GM23338 (cell line): ENCODE data around the gene GH1. TPM values are rescaled to one million over a fixed set of nuclear protein-coding genes. Genes with fewer than 3 reads are reported as not detected.

Source experiments
- ATAC-seq: fragments of 200-7000 bp; cut with Tn5 transposase; 3 replicates; pipeline ENCODE4 v1.9.1; 2020
- DNase-seq: peaks from one replicate; pipeline ENCODE4 v3.0.0-alpha.2; 2015; ENCODE audit warnings: low spot score
- H2AFZ ChIP-seq: fragments of 200-600 bp; sonication (generic); 2 replicates; pipeline ENCODE4 v1.8.0; 2016; ENCODE audit warnings: antibody characterized with exemption, mild to moderate bottlenecking, moderate library complexity
- H3F3A ChIP-seq: fragments of 200-600 bp; sonication (generic); replicated peaks from 2 replicates; pipeline ENCODE4 v1.8.0; 2017; ENCODE audit warnings: antibody characterized with exemption, mixed run types, low read depth
- H3K27ac ChIP-seq: fragments of 200-600 bp; sonication (generic); 2 replicates; pipeline ENCODE4 v1.6.1; 2016; ENCODE audit warnings: low read depth
- H3K27me3 ChIP-seq: fragments of 200-600 bp; sonication (generic); 2 replicates; pipeline ENCODE4 v1.8.0; 2016; ENCODE audit warnings: mild to moderate bottlenecking, mixed run types, moderate library complexity; ENCODE audit not compliant: insufficient read depth
- H3K36me3 ChIP-seq: fragments of 200-600 bp; sonication (generic); 2 replicates; pipeline ENCODE4 v1.8.0; 2016; ENCODE audit warnings: mild to moderate bottlenecking; ENCODE audit not compliant: insufficient read depth
- H3K4me1 ChIP-seq: fragments of 200-600 bp; sonication (generic); 2 replicates; pipeline ENCODE4 v1.8.0; 2016; ENCODE audit warnings: mild to moderate bottlenecking, moderate library complexity; ENCODE audit not compliant: insufficient read depth
- H3K4me2 ChIP-seq: fragments of 200-600 bp; sonication (generic); 2 replicates; pipeline ENCODE4 v1.7.1; 2017; ENCODE audit warnings: mixed run types
- H3K4me3 ChIP-seq: fragments of 200-600 bp; sonication (generic); 2 replicates; pipeline ENCODE4 v1.6.1; 2016; ENCODE audit warnings: mixed run types
- H3K79me2 ChIP-seq: fragments of 200-600 bp; sonication (generic); replicated peaks from 2 replicates; pipeline ENCODE4 v1.8.0; 2017; ENCODE audit warnings: mild to moderate bottlenecking; ENCODE audit not compliant: insufficient read depth
- H3K9me2 ChIP-seq: fragments of 200-600 bp; sonication (generic); 2 replicates; pipeline ENCODE4 v1.8.0; 2017; ENCODE audit not compliant: insufficient read depth
- H4K20me1 ChIP-seq: fragments of 200-600 bp; sonication (generic); replicated peaks from 2 replicates; pipeline ENCODE4 v1.8.0; 2017; ENCODE audit warnings: mild to moderate bottlenecking; ENCODE audit not compliant: insufficient read depth
- H3K27ac Mint-ChIP-seq: 2 replicates; pipeline ENCODE4 v1.8.0; 2020; ENCODE audit warnings: inconsistent platforms, mild to moderate bottlenecking, moderate library complexity, mixed read lengths
- H3K27me3 Mint-ChIP-seq: 3 replicates; pipeline ENCODE4 v1.8.0; 2022; ENCODE audit warnings: low read depth, mild to moderate bottlenecking, moderate library complexity, mixed read lengths, inconsistent platforms; ENCODE audit not compliant: insufficient read depth, poor library complexity
- H3K36me3 Mint-ChIP-seq: 3 replicates; pipeline ENCODE4 v1.8.0; 2021; ENCODE audit warnings: low read depth, mild to moderate bottlenecking, inconsistent platforms, moderate library complexity, mixed read lengths
- H3K4me1 Mint-ChIP-seq: 3 replicates; pipeline ENCODE4 v1.8.0; 2020; ENCODE audit warnings: mild to moderate bottlenecking, inconsistent platforms, mixed read lengths
- H3K4me3 Mint-ChIP-seq: 3 replicates; pipeline ENCODE4 v1.8.0; 2021; ENCODE audit warnings: moderate library complexity, mild to moderate bottlenecking, inconsistent platforms, mixed read lengths
- H3K9me3 Mint-ChIP-seq: 3 replicates; pipeline ENCODE4 v1.8.0; 2020; ENCODE audit warnings: moderate library complexity, mild to moderate bottlenecking, inconsistent platforms, mixed read lengths
- CREB1 ChIP-seq: fragments of 250-450 bp; sonication (Bioruptor Pico); IDR thresholded peaks from 2 replicates; pipeline ENCODE4 v1.5.0; 2020; ENCODE audit warnings: low read depth, mild to moderate bottlenecking, moderate library complexity
- CTCF ChIP-seq, 2 experiments: fragments of 200-600 bp in 1 of 2; sonication (generic) in 1 of 2; conservative IDR thresholded peaks; 2 replicates each; pipeline versions ENCODE4 v1.5.1 to v1.6.1; 2016 to 2017; ENCODE audit warnings: antibody characterized with exemption in 2 of 2, low read depth in 2 of 2, mild to moderate bottlenecking in 2 of 2, moderate library complexity in 1 of 2
- ETS1 ChIP-seq: IDR thresholded peaks from 2 replicates; pipeline ENCODE4 v1.6.1; 2016; ENCODE audit warnings: antibody characterized with exemption
- EZH2 ChIP-seq: fragments of 200-600 bp; sonication (generic); IDR thresholded peaks from one replicate; pipeline ENCODE4 v1.8.0; 2017; ENCODE audit warnings: antibody characterized with exemption, mild to moderate bottlenecking, low read depth; ENCODE audit not compliant: unreplicated experiment
- EZH2phosphoT487 ChIP-seq: fragments of 200-600 bp; sonication (generic); IDR thresholded peaks from one replicate; pipeline ENCODE4 v1.8.1; 2018; ENCODE audit warnings: antibody characterized with exemption; ENCODE audit not compliant: unreplicated experiment
- JUNB ChIP-seq: IDR thresholded peaks from one replicate; pipeline ENCODE4 v1.6.1; 2016; ENCODE audit warnings: antibody characterized with exemption; ENCODE audit not compliant: unreplicated experiment
- NANOG ChIP-seq: IDR thresholded peaks from 2 replicates; pipeline ENCODE4 v1.6.1; 2016; ENCODE audit warnings: antibody characterized with exemption, borderline replicate concordance
- POLR2AphosphoS5 ChIP-seq: IDR thresholded peaks from 2 replicates; pipeline ENCODE4 v1.6.1; 2016; ENCODE audit warnings: antibody characterized with exemption, low read depth
- REST ChIP-seq: IDR thresholded peaks from one replicate; pipeline ENCODE4 v1.6.1; 2018; ENCODE audit warnings: antibody characterized with exemption; ENCODE audit not compliant: unreplicated experiment
- ZNF114 ChIP-seq: fragments of 250-450 bp; sonication (Bioruptor Pico); IDR thresholded peaks from 2 replicates; pipeline ENCODE4 v1.5.0; 2020; ENCODE audit warnings: mild to moderate bottlenecking, moderate library complexity
- ZNF331 ChIP-seq: fragments of 250-450 bp; sonication (Bioruptor Pico); IDR thresholded peaks from 2 replicates; pipeline ENCODE4 v1.5.0; 2020; ENCODE audit warnings: low read depth, mild to moderate bottlenecking, moderate library complexity
- ZNF462 ChIP-seq: fragments of 250-450 bp; sonication (Bioruptor Pico); IDR thresholded peaks from 2 replicates; pipeline ENCODE4 v1.5.0; 2020; ENCODE audit warnings: mild to moderate bottlenecking, moderate library complexity
- polyA plus RNA-seq: library from polyadenylated mRNA; unstranded; fragments of >200 nt; fragmentation: Nextera tagmentation; extraction: Ambion mirVana; gene quantifications from 2 replicates; pipeline ENCODE4 v1.2.1, GENCODE V29; 2016
- total RNA-seq: library from RNA; depleted of rRNA; stranded (reverse); fragments of >200 nt; shearing (Covaris generic); gene quantifications from 2 replicates; pipeline ENCODE4 v1.2.3, GENCODE V29; 2014

Gene GH1
- total and polyA plus RNA-seq, 2 experiments from 2014 or later = 0.57 TPM; not detected in 1

GRCh38 chr17:63962298-63962744, 43.7 kb upstream of the GH1 start:
- no peaks in the 10 kb centered on the region; the same call in 2 of the 3 replicates for H3K9me3 Mint-ChIP-seq
- peak overlapping the region; percentile 33; the same call in 1 of the 3 replicates for H3K4me3 Mint-ChIP-seq
- H3K27ac Mint-ChIP-seq = no peak overlapping the region
- Histone ChIP-seq H3K27ac (no peak overlapping the region), H3K36me3 (no peaks in the 10 kb centered on the region), H4K20me1 (no peaks in the 10 kb centered on the region), H3K4me2 (peak overlapping the region; percentile 68; the same call in 1 of the 2 replicates), H3K4me3 (peak overlapping the region; percentile 23; the same call in 1 of the 2 replicates), H3F3A (0 out of 2 replicates have a peak, but pooled peaks cover 2% of the 10 kb centered on the region), H3K9me2 (no peaks in the 10 kb centered on the region), H3K4me1 (peaks cover 14% of the 10 kb centered on the region; the same call in 1 of the 2 replicates), H2AFZ (peak overlapping the region; percentile 81; the same call in 1 of the 2 replicates), H3K79me2 (no peaks in the 10 kb centered on the region), H3K27me3 (no peaks in the 10 kb centered on the region)
- TF ChIP-seq CREB1 (CRISPR knock-in tag) = no peak
- TF ChIP-seq ZNF462 (CRISPR knock-in tag) = no peak
- TF ChIP-seq POLR2AphosphoS5 = no peak
- TF ChIP-seq JUNB = no peak
- no peak for TF ChIP-seq NANOG
- no peak for TF ChIP-seq ZNF114 (CRISPR knock-in tag)
- TF ChIP-seq ZNF331 (CRISPR knock-in tag) = no peak
- TF ChIP-seq CTCF (conservative IDR thresholded peaks at IDR 0.05; ENCODE audit: low read depth in 2 of 2) = no peak
- no peak for TF ChIP-seq REST
- TF ChIP-seq ETS1 = no peak
- TF ChIP-seq EZH2phosphoT487 = no peak
- TF ChIP-seq EZH2 = no peak
- peaks cover 6% of the 10 kb centered on the region; the same call in 2 of the 3 replicates for H3K36me3 Mint-ChIP-seq
- H3K27me3 Mint-ChIP-seq = peaks cover 8% of the 10 kb centered on the region
- ATAC-seq (no peak; the same call in 2 of the 3 replicates), DNase-seq (no peak)
- peaks cover 20% of the 10 kb centered on the region for H3K4me1 Mint-ChIP-seq
